HG02943 (cell line): ENCODE measurements around the gene KRTAP19-2.
"Not testable (repeated sequence)": the region's sequence is repeated elsewhere in the genome, so short reads cannot be mapped to it uniquely, and the experiment has no call there.

ENCODE experiments used
- ATAC-seq: cut with Tn5 transposase; IDR thresholded peaks from one replicate; pipeline ENCODE4 v1.9.1; 2021; ENCODE audit warnings: mild to moderate bottlenecking, low read depth, moderate library complexity; ENCODE audit not compliant: unreplicated experiment

Gene KRTAP19-2

GRCh38 chr21:30487336-30487735 is at the start of gene KRTAP19-2:
KRTAP19-2 (minus strand) TSS chr21:30487436; CDS start chr21:30487348, 88 bp downstream.
- ATAC-seq, result no peak

GRCh38 chr21:30518876-30519275 is 31.6 kb upstream of the KRTAP19-2 start:
- no peak for ATAC-seq

- no peak for ATAC-seq
Observed at GRCh38 chr21:30515681-30516080, 28.4 kb upstream of the KRTAP19-2 start.

- ATAC-seq, result not testable (repeated sequence)
Observed at GRCh38 chr21:30505621-30506205, 18.5 kb upstream of the KRTAP19-2 start.

- no peak for ATAC-seq
Observed at GRCh38 chr21:30502041-30502440, 14.8 kb upstream of the KRTAP19-2 start, which contains the start of gene KRTAP19-5. KRTAP19-5 (minus strand) TSS chr21:30502141; CDS start chr21:30502090, 51 bp downstream.

- no peak for ATAC-seq
Observed at GRCh38 chr21:30497065-30497464, 9.8 kb upstream of the KRTAP19-2 start, which contains the start of gene KRTAP19-4. KRTAP19-4 (minus strand) TSS chr21:30497165; CDS start chr21:30497110, 55 bp downstream.

GRCh38 chr21:30491963-30492428 is 4.8 kb upstream of the KRTAP19-2 start, which contains the start of gene KRTAP19-3:
KRTAP19-3 (minus strand) TSS chr21:30492013; CDS start chr21:30491957, 56 bp downstream.
- no peak for ATAC-seq

- no peak for ATAC-seq
Observed at GRCh38 chr21:30486180-30486579, 1.1 kb downstream of the KRTAP19-2 start.

- ATAC-seq, result no peak
Observed at GRCh38 chr21:30482130-30482529, 5.1 kb downstream of the KRTAP19-2 start.

GRCh38 chr21:30480145-30480544 is 7.1 kb downstream of the KRTAP19-2 start, which contains the start of gene KRTAP19-1:
KRTAP19-1 (minus strand) TSS chr21:30480367; CDS start chr21:30480317, 50 bp downstream.
- no peak for ATAC-seq

GRCh38 chr21:30479259-30479658 is 8.0 kb downstream of the KRTAP19-2 start:
- no peak for ATAC-seq

GRCh38 chr21:30478004-30478403 is 9.2 kb downstream of the KRTAP19-2 start:
- ATAC-seq, result no peak

- ATAC-seq, result no peak
Observed at GRCh38 chr21:30468900-30469714, 18.1 kb downstream of the KRTAP19-2 start.

- no peak for ATAC-seq
Observed at GRCh38 chr21:30463713-30464112, 23.5 kb downstream of the KRTAP19-2 start.

- ATAC-seq, result no peak
Observed at GRCh38 chr21:30448514-30448913, 38.7 kb downstream of the KRTAP19-2 start.

GRCh38 chr21:30447056-30447455 is 40.2 kb downstream of the KRTAP19-2 start:
- no peak for ATAC-seq

- ATAC-seq, result no peak
Observed at GRCh38 chr21:30444204-30444603, 43.0 kb downstream of the KRTAP19-2 start.

GRCh38 chr21:30443226-30443625 is 44.0 kb downstream of the KRTAP19-2 start:
- ATAC-seq, result no peak

GRCh38 chr21:30439975-30440374 is 47.3 kb downstream of the KRTAP19-2 start, which contains the start of gene KRTAP15-1:
KRTAP15-1 (plus strand) TSS chr21:30440275; CDS start chr21:30440328, 53 bp downstream.
- ATAC-seq, result no peak
